Upper lobe of left lung (tissue), 6 donors: Measurements from ENCODE around the gene AGRN. TPM values are rescaled to one million over a fixed set of nuclear protein-coding genes. Genes with fewer than 3 reads are reported as not detected.

ENCODE experiments used
- ATAC-seq, 2 donors: fragments of 200-7000 bp; cut with Tn5 transposase; one replicate each; pipeline ENCODE4 v1.9.1; 2022; ENCODE audit warnings: mild to moderate bottlenecking in 2 of 2, moderate library complexity in 2 of 2; ENCODE audit not compliant: low FRiP score in 2 of 2
- DNase-seq, 2 donors: peaks; one replicate each; pipeline ENCODE4 v3.0.0-alpha.2; 2019 to 2020
- H3K27ac ChIP-seq, 4 donors: fragments of 200-600 bp; sonication (generic); one replicate each; pipeline ENCODE4 v1.5.1; 2016 to 2019
- H3K27me3 ChIP-seq, 4 donors: fragments of 200-600 bp; sonication (generic); one replicate each; pipeline ENCODE4 v1.5.1; 2017 to 2019
- H3K36me3 ChIP-seq, 4 donors: fragments of 200-600 bp; sonication (generic); one replicate each; pipeline ENCODE4 v1.5.1; 2016 to 2019
- H3K4me1 ChIP-seq, 4 donors: fragments of 200-600 bp; sonication (generic); one replicate each; pipeline ENCODE4 v1.5.1; 2018 to 2019
- H3K4me3 ChIP-seq, 4 donors: fragments of 200-600 bp; sonication (generic); one replicate each; pipeline ENCODE4 v1.5.1; 2017 to 2019; ENCODE audit warnings: mild to moderate bottlenecking in 2 of 4, moderate library complexity in 1 of 4
- H3K9me3 ChIP-seq, 4 donors: fragments of 200-600 bp; sonication (generic); one replicate each; pipeline ENCODE4 v1.5.1; 2018 to 2019
- CTCF ChIP-seq, 6 experiments: fragments of 450-650 bp in 4 of 6; fragments of 200-600 bp in 2 of 6; sonication (generic) in 2 of 6; IDR thresholded peaks; one replicate each; pipeline ENCODE4 v1.5.1; 2016 to 2019; ENCODE audit warnings: antibody characterized with exemption in 6 of 6
- EP300 ChIP-seq, 4 donors: sonication (generic); formaldehyde crosslinking; IDR thresholded peaks; one replicate each; pipeline ENCODE4 v1.5.1; 2017; ENCODE audit warnings: antibody characterized with exemption in 4 of 4, control low read depth in 2 of 4
- POLR2A ChIP-seq, 4 donors: fragments of 450-650 bp; IDR thresholded peaks; one replicate each; pipeline ENCODE4 v1.5.1; 2016 to 2017; ENCODE audit warnings: antibody characterized with exemption in 4 of 4, mild to moderate bottlenecking in 2 of 4
- POLR2AphosphoS5 ChIP-seq, 2 donors: sonication (generic); formaldehyde crosslinking; IDR thresholded peaks; one replicate each; pipeline ENCODE4 v1.5.1; 2017; ENCODE audit warnings: antibody characterized with exemption in 2 of 2
- WGBS, 2 donors: methylation state at CpG; one replicate each; pipeline ENCODE4 v1.1.5; 2017 to 2018; 5-methylcytosine and 5-hydroxymethylcytosine counted together
- total RNA-seq, 6 donors: library from RNA; depleted of rRNA in 4 of 6; stranded (reverse); fragments of >200 nt in 4 of 6; gene quantifications; one replicate each; pipeline versions ENCODE4 v1.1.0 to v1.2.1, GENCODE V29; 2016 to 2021
- donor health status: DM: no; HTN: no; CAD: no; lungs with moderate emphysema.
- donor health status: DM: no; HTN: yes; CAD: no; lungs with severe emphysema.

Gene AGRN
- total RNA-seq, 6 donors from 2014 or later, result 91.0 to 316 (median 157) TPM

GRCh38 chr1:997713-997992 lies 22.3 kb upstream of the AGRN start:
- Histone ChIP-seq H3K27ac (no peak overlapping the region), H3K4me1 (peaks cover 25 to 45% (median 38%) of the 10 kb centered on the region in 4 donors)
- TF ChIP-seq EP300 (IDR thresholded peaks at IDR 0.05), result no peak
- TF ChIP-seq POLR2AphosphoS5 (IDR thresholded peaks at IDR 0.05), result no peak
- no peak for TF ChIP-seq CTCF (IDR thresholded peaks at IDR 0.05)
- TF ChIP-seq POLR2A (IDR thresholded peaks at IDR 0.05), result no peak

GRCh38 chr1:997993-998744 lies 21.8 kb upstream of the AGRN start:
- peak overlapping the region in 3 of 4 donors; percentile 62 to 72 (median 66) for H3K4me3 ChIP-seq
- ATAC-seq (no peak), DNase-seq (peak in 1 of 2 donors; percentile 84)
- H3K9me3 ChIP-seq, result no peaks in the 10 kb centered on the region
- peaks cover 0 to 41% (median 18%) of the 10 kb centered on the region in 4 donors for H3K27me3 ChIP-seq
- H3K4me1 ChIP-seq, result peaks cover 25 to 45% (median 38%) of the 10 kb centered on the region in 4 donors
- no peak for TF ChIP-seq POLR2AphosphoS5 (IDR thresholded peaks at IDR 0.05)
- TF ChIP-seq EP300 (IDR thresholded peaks at IDR 0.05), result no peak
- no peak for TF ChIP-seq CTCF (IDR thresholded peaks at IDR 0.05)
- TF ChIP-seq POLR2A (IDR thresholded peaks at IDR 0.05), result no peak
- H3K36me3 ChIP-seq, result no peaks in the 10 kb centered on the region
- 54 to 90% methylated on average over 2 to 67 of the region's 75 CpGs for WGBS, 2 donors
- peak overlapping the region in 2 of 4 donors; percentile 98 for H3K27ac ChIP-seq

More at GRCh38 chr1:997713-997992, 22.3 kb upstream of the AGRN start:
- ATAC-seq (no peak), DNase-seq (no peak)
- WGBS, 2 donors, result 100% methylated on average over 1 of the region's 3 CpGs; no CpG with 5 or more reads in 1 of the 2 donors
- no peaks in the 10 kb centered on the region for H3K36me3 ChIP-seq
- H3K9me3 ChIP-seq, result no peaks in the 10 kb centered on the region
- no peak overlapping the region for H3K4me3 ChIP-seq
- H3K27me3 ChIP-seq, result peaks cover 0 to 41% (median 18%) of the 10 kb centered on the region in 4 donors

- H3K9me3 ChIP-seq, result no peaks in the 10 kb centered on the region
- H3K27me3 ChIP-seq, result peaks cover 0 to 41% (median 18%) of the 10 kb centered on the region in 4 donors
- peak overlapping the region; percentile 40 to 72 (median 64) for H3K4me3 ChIP-seq
- peaks cover 25 to 45% (median 38%) of the 10 kb centered on the region in 4 donors for H3K4me1 ChIP-seq
- TF ChIP-seq POLR2A (IDR thresholded peaks at IDR 0.05) (no peak), CTCF (IDR thresholded peaks at IDR 0.05) (no peak), POLR2AphosphoS5 (IDR thresholded peaks at IDR 0.05) (no peak), EP300 (IDR thresholded peaks at IDR 0.05) (no peak)
- H3K27ac ChIP-seq, result peak overlapping the region in 2 of 4 donors; percentile 98
- no peaks in the 10 kb centered on the region for H3K36me3 ChIP-seq
- WGBS, 2 donors, result 0% methylated on average over 15 of the region's 27 CpGs; no CpG with 5 or more reads in 1 of the 2 donors
- DNase-seq (no peak), ATAC-seq (no peak)
Measured at GRCh38 chr1:998745-998994, 21.2 kb upstream of the AGRN start.

- WGBS, 2 donors, result 1 to 2% methylated on average over 39 to 65 of the region's 86 CpGs
- H3K36me3 ChIP-seq, result no peaks in the 10 kb centered on the region
Measured at GRCh38 chr1:998995-999724, 20.8 kb upstream of the AGRN start.

More at GRCh38 chr1:998995-999724, 20.8 kb upstream of the AGRN start:
- H3K4me3 ChIP-seq, result peak overlapping the region; percentile 40 to 72 (median 64)
- H3K9me3 ChIP-seq, result no peaks in the 10 kb centered on the region
- peaks cover 25 to 46% (median 39%) of the 10 kb centered on the region in 4 donors for H3K4me1 ChIP-seq
- DNase-seq, result peak in 1 of 2 donors; percentile 89
- peaks cover 0 to 41% (median 18%) of the 10 kb centered on the region in 4 donors for H3K27me3 ChIP-seq
- TF ChIP-seq POLR2AphosphoS5 (IDR thresholded peaks at IDR 0.05) (no peak), POLR2A (IDR thresholded peaks at IDR 0.05) (peak in 1 of 4 donors; percentile 22), EP300 (IDR thresholded peaks at IDR 0.05) (no peak), CTCF (IDR thresholded peaks at IDR 0.05) (peak in 2 of 6 experiments; percentile 10 to 24)
- peak in 1 of 2 donors; percentile 4 for ATAC-seq
- peak overlapping the region; percentile 80 to 98 (median 97) for H3K27ac ChIP-seq
